Activated CD8-positive, alpha-beta memory T cell treated with anti-CD3 and anti-CD28 coated beads for 1 hour (primary cell): ENCODE data around the gene KIF25.

Source experiments
- DNase-seq, 2 donors: peaks; one replicate each; pipeline ENCODE4 v3.0.0-alpha.2; 2020; ENCODE audit warnings: low read depth in 1 of 2; ENCODE audit errors: extremely low read depth in 1 of 2

Gene KIF25

DNA sequence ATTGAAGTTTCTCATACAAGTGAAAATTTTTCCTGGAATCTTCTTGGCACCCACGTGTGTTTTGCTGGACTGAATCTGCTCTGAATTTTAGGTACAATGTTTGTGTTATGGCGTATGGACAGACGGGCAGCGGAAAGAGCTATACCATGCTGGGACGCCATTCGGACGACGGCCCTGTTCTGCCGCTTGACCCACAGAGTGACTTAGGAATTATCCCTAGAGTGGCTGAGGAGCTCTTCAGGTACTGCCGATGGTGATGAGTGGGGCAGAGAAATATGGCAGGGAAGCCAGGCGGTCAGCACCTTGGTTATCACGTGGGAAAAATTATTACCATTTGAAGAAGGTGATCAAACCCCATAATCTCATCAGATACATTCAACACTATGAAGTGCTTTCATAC lies 36.3 kb downstream of the KIF25 start:
- no peak for DNase-seq

DNA sequence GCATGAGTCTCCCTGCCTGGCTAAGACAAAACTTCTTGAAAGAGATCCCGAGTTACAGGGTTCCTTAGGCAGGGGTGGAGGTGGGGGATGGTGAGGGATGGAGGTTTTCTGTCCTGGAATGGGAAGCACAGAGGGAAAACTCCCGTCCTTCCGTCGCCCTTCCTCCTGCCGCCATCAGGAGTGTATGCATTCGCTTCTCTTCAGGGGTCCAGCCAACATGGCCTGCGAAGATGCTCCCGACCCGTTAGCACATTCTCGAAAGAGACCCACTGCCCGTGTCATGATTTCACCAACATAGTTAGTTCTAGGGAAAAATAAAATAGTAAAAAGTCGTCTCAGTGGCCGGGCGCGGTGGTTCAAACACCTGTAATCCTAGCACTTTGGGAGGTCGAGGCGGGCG lies 37.1 kb downstream of the KIF25 start:
- DNase-seq: no peak

DNA sequence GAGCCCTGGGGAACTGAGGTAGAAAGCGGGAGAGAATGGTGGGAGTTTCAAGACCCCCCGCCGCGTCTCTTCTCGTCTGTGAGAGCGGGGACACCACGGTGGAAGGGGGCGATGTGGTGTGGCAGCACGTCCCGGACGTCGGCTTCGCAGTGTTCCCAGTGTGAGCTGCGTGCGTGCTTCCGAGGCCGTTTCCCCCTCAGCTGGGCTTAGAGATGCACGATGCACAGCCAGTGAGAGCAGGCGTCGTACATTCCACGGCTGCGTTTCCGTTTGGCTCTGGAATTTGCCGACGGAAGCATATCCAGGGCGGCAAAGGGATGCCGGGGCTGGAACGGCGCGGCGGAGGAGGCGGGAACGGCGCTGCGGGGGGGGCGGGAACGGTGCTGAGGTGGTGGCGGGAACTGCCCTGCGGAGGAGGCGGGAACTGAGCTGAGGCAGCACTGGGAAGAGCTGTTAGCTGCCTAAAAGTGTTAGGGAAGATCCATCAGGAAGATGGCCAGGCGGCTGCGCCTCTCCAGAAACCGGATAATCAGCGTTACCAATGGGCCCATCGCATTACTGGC lies 37.7 kb downstream of the KIF25 start:
- DNase-seq: no peak

DNA sequence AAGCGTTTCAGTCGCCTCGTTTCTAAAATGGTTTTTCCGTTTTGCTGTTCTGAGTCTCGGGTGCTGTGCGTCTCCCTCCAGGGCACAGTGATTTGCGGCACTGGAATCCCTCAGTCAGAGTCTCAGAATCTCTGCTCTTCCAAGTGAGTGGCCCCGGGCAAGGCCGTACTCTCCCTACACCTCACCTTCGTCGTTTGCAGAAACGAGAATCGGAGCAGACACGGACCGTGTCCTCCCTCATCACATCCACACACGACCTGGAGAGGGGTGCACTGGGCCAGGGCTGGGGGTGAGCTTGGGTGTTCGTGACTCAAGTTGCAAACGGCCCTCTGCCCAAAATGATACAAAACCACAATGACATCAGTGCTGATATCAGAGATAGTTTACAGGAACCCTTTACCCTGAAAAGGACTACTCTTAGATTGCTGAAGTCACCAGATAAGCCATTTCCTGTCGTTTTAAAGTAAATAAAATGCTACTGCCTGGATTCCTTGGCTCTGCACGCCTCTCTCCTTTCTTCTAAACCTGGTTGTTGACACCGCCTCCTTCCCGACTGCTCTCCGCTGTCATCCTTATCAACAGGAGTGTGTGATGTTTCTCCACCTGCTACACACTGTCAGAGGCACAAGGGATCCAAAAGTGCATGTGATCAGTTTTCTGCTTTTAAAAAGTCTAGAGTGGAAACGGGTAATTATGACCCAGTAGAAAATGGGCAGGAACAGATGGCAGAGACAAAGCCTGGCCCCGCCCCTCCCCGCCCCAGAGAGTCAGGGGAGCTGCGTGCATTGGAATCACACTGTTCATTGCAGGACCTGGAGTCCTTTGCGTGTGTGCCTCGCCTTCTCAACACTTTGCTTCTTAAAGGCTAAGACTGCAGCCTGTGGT lies 38.4 kb downstream of the KIF25 start:
- no peak for DNase-seq

GRCh38 chr6:168037242-168037641 lies 39.8 kb downstream of the KIF25 start:
- no peak for DNase-seq

DNA sequence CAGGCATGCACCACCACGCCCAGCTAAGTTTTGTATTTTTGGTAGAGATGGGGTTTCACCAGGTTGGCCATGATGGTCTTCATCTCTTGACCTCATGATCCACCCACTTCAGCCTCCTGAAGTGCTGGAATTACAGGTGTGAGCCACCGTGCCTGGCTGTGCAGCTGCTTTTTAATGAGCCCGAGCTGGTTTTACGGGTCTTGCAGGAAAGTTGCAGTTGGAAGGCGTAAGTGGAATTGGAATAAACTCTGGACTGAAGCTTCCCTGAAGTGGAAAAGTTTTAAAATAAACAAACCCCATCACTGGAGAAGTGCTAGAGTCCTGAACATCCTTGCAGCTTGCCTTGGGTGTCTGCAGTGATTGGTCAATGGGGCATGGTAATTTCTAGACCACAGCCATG lies 40.4 kb downstream of the KIF25 start:
- DNase-seq: no peak

DNA sequence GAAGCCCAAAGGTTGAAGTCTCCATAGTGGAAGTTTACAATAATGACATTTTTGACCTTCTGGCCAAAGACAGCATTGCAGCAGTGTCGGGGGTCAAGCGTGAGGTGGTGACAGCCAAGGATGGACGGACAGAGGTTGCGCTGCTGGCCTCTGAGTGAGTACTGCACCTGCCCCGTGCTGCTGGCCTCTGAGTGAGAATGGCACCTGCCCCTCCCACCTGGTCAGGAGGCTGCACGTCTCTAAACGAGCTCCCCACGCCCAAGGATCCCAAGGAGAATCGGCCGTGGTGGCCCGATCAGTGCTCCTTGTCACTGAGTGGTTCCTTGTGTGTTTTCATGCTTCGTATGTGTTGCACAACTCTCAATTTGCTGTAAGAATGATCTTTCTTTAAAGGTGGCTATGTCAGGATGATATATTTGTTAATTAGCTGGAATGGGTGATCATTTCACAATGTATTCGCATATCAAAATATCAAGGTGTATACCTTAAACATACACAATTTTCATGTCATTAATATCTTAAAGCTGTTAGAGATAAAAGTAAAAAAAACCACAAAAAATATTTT lies 41.2 kb downstream of the KIF25 start:
- no peak for DNase-seq

DNA sequence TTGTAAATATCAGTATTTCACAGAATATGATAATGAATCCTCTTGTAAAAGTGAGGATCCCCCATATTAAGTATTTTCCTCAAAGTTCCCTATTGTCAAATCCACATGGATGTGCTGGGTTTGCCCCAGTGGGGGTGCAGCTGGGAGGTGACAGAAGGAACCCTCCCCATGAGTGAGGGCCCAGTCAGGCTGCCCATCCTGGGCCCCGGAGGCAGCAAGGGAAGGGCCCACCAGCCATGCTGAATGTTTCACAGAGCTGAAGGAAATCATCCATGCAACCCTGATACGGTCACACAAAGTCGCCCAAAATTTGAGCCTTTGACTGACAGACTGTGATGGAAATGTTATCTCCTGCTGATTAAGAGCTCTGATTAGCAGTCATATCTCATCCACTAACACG lies 41.8 kb downstream of the KIF25 start:
- DNase-seq: no peak

DNA sequence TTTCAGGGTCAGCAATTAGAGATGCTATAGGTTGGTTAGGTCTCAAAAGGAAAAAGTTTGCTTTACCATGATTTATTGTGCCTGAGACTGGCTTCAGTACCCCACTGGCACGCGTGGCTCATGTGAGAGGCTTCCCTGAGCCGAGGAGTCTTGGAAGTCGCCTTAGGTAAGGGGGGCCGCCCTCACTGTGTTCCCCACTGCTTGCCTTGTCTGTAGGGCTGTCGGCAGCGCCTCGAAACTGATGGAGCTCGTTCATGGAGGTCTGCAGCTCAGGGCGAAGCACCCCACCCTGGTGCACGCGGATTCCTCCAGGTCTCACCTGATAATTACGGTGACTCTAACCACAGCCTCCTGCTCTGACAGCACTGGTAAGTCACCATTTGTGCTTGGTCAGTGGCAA lies 42.4 kb downstream of the KIF25 start:
- no peak for DNase-seq

DNA sequence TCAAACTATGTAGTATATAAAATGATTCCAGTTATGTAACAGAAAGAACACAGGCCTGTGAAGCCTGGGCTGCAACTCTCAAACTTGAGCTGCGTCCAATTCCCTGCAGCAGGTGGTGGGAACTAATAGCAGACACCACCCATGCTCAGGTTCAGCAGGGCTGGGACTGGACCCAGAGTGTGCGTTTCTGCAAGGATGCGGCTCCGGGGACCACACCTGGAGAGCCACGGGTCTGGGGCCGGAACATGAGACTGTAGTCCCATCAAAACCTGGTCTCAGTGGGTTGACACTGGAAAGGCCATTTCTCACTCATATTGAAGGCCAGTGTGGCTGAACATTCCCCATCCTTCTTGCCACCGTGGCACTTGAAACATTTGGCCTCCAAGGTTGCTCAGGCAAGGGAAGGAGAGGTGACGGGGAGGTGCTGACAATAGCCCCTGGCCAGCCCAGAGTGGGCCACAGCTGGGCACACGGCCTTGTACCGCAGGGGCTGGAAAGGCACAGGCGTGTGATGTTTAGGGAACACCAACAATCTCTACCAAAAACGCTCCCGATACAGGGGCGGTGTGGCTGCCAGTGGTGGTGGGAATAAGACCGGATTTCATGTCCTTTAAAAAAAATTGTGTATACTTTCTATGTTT lies 43.5 kb downstream of the KIF25 start:
- DNase-seq: no peak

DNA sequence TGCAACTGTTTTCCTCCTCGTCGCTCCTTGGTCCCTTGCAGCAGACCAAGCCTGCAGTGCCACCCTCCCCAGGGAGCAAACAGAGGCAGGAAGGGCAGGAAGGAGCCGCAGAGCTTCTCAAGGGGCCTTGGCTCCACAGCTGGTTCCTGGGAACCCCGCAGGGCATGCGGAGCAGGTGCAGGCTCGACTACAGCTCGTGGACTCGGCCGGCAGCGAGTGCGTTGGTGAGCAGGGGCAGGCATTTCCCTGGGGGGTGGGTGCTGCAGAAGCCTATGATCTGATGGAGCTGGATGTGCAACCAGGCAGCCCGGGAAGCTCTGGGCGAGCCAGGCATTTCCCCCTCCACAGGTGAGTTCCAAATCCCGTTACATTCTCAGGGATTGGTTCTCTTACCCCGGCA lies 44.5 kb downstream of the KIF25 start:
- DNase-seq: no peak

DNA sequence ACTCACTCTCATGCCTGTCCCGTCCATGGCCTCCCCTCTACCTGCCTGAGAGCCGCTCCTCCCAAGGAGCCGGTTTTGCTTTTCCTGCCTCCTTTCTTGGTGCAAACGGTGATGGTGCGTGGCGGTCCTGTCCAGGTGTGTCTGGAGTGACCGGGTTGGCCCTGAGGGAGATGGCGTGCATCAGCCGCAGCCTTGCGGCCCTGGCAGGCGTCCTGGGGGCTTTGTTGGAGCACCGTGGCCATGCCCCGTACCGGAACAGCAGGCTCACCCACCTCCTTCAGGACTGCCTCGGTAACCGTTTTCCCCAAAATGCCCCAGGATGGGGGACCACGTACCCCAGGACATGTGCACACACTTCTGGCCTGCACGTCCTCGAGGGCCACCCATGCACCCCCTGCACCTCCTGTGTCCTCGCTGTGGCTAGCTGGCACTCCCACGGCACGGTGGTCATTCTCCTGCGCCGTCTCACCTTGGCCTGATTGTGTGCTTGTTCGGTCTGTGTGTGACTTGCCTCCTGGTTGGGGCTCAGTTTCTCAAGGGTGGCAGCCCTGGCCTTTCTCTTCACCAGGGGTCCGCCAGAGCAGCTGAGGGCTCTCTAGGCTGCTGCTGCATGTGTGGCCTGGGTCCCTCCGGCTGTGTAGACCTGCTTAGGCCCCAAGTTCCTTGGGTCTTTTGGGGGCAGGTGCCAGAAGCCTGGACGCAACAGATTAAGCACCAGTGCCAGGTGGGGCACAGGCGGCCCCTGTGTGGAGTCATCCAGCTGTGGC lies 45.1 kb downstream of the KIF25 start:
- DNase-seq: no peak

DNA sequence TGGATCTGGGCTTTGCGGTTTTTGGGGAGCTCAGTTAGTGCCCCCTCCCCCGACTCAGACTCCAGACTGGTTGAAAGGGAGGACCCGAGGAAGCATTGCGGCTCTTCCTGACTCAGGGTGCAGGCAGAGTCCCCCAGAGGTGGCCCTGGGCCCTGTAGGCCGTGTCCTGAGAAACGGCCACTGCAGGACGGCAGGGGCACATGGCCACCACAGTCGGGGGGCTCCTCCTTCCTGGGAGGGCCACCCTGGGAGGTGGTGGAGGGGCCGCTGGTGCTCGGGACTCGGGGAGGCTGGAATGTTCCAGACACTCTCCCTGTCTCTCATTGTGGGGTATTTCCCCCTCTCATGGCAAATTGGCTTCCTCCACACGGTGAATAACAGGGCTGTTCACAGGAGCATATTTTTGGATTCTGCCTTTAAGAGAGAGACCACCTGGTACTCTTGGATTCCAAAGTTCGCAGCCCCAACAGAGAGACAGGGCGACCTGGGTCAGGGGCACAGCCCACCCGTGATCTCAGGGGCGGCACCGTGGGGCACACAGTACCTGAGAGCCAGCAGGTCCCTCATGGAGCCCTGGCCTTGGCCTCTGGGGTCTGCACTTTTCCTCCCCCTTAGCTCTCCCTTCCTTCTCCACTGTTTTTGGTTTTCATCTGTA lies 45.8 kb downstream of the KIF25 start:
- no peak for DNase-seq

DNA sequence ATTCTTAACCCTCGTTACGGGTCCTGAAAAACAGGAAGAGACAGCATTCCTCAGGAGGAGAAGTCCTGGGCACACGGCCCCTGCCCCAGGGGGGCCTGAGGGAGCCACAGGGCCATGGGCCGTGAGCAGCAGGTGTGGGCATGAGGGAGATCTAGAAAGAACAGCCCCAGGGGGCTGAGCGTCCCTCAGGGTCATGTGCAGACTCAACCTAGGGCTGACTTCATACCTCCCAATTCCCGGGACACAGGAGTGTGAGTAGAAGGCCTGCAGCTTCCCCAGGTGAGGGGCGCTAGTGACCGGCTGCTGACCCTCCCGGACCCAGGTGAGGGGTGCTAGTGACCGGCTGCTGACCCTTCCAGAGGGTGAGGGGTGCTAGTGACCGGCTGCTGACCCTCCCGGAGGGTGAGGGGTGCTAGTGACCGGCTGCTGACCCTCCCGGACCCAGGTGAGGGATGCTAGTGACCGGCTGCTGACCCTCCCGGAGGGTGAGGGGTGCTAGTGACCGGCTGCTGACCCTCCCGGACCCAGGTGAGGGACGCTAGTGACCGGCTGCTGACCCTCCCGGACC lies 46.5 kb downstream of the KIF25 start:
- DNase-seq: no peak

GRCh38 chr6:168044521-168045130 lies 47.2 kb downstream of the KIF25 start:
- no peak for DNase-seq

- DNase-seq: no peak
Measured at GRCh38 chr6:168045141-168045691, 47.7 kb downstream of the KIF25 start.

GRCh38 chr6:168045706-168046620 lies 48.5 kb downstream of the KIF25 start:
- no peak for DNase-seq

DNA sequence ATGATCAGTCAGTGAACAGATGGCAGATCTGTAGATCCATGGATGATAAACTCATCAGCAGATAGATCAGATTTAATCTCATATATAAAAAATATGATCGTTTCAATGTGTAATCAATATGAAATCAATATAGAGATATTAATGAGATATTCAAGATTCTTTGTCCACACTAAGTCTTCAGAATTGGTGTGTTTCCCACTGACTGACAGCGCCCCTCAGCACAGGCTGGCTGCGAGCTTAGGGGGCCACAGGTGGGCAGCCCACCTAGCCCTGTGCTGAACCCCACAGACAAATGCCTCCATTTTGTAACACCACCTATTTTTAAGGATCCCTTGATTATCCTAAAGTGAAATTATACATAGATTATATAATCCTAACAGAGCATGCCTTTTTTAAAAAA lies 49.2 kb downstream of the KIF25 start:
- no peak for DNase-seq
